ENCODE measurements around the gene PCDHGB1.
"Not testable (repeated sequence)": the region's sequence is repeated elsewhere in the genome, so short reads cannot be mapped to it uniquely, and the experiment has no call there.

PCDHGB1 gene

GRCh38 chr5:141346017-141346416, 3.9 kb upstream of the PCDHGB1 start:
- DNase-seq (ENCODE audit: low read depth) = not testable (repeated sequence)

- no peak for DNase-seq (ENCODE audit: low read depth)
Measured at GRCh38 chr5:141351591-141351990, 1.7 kb downstream of the PCDHGB1 start.

DNA sequence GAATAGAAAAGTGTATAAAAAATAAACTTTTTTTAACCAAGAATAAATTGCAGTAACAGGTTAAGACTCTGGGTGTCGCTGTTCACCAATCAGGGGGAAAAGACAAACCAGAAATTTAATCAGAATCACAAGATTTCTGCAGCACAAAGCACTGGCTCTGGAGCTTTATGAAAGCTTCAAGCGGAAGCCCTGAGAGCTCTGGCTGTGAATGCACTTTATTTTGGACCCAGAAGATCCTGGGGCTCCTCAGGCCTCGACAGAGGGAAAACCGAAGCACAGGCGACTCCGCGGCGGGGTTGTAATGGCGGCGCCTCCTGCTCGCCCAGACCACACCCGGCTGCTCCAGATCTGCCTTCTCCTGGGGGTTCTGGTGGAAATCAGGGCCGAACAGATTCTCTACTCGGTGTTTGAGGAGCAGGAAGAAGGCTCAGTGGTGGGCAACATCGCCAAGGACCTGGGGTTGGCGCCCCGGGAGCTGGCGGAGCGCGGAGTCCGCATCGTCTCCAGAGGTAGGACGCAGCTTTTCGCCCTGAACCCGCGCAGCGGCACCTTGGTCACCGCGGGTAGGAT, 5.1 kb downstream of the PCDHGB1 start, which contains the start of gene PCDHGA4:
Gene PCDHGA4 (plus strand): TSS at position 122 of the 570 bp plus-strand sequence. CDS start 87 bp downstream, at position 209.
- DNase-seq (ENCODE audit: low read depth) = no peak

GRCh38 chr5:141355641-141356040, 5.7 kb downstream of the PCDHGB1 start:
- DNase-seq (ENCODE audit: low read depth) = no peak

- DNase-seq (ENCODE audit: low read depth) = no peak
Measured at GRCh38 chr5:141356133-141356532, 6.2 kb downstream of the PCDHGB1 start.

DNA sequence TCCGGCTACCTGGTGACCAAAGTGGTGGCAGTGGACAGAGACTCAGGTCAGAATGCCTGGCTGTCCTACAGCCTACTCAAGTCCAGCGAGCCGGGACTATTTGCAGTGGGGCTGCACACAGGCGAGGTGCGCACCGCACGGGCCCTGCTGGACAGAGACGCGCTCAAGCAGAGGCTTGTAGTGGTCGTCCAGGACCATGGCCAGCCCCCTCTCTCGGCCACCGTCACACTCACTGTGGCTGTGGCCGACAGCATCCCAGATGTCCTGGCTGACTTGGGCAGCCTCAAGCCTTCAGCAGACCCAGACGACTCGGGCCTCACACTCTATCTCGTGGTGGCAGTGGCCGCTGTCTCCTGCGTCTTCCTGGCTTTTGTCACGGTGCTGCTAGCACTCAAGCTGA, 7.1 kb downstream of the PCDHGB1 start:
- DNase-seq (ENCODE audit: low read depth) = no peak

- no peak for DNase-seq (ENCODE audit: low read depth)
Measured at GRCh38 chr5:141359790-141360426, 10.0 kb downstream of the PCDHGB1 start, which contains the start of gene PCDHGB2. Gene PCDHGB2, plus strand, starts transcription at chr5:141359994. Its CDS starts 142 bp downstream, at chr5:141360136.

DNA sequence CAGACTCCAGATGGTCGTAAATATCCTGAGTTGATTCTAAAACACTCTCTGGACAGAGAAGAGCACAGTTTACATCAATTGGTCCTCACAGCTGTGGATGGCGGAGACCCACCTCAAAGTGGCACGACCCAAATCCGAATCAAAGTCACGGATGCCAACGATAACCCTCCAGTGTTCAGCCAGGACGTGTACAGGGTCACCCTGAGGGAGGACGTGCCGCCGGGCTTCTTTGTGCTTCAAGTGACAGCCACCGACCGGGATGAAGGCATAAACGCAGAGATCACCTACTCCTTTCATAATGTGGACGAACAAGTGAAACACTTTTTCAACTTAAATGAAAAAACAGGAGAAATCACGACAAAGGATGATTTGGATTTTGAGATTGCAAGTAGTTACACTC, 10.8 kb downstream of the PCDHGB1 start:
- DNase-seq (ENCODE audit: low read depth) = no peak

DNA sequence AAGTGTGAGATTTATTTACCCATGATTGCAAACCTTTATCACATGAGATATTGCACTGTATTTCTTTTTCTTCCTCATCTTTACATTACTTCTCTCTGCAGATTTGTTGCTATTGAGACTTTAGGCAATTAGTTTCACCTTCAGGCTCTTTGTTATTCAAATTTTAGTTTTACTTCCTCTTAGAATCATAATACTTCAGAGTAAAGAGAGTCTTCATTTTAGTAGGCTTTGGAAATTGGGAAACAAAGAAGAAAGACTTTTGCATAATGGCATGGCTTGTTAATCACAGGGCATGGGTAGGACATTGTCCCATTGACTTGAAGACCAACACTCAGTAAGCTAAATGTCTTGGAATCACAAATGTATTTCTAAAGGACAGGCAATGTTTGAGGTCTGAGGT, 12.8 kb downstream of the PCDHGB1 start:
- DNase-seq (ENCODE audit: low read depth) = no peak

GRCh38 chr5:141363952-141364660, 14.2 kb downstream of the PCDHGB1 start, which contains the start of gene PCDHGA5:
Gene PCDHGA5, plus strand, starts transcription at chr5:141364162. Its CDS starts 169 bp downstream, at chr5:141364331.
- DNase-seq (ENCODE audit: low read depth) = no peak

GRCh38 chr5:141366016-141366896, 16.4 kb downstream of the PCDHGB1 start:
- no peak for DNase-seq (ENCODE audit: low read depth)

DNA sequence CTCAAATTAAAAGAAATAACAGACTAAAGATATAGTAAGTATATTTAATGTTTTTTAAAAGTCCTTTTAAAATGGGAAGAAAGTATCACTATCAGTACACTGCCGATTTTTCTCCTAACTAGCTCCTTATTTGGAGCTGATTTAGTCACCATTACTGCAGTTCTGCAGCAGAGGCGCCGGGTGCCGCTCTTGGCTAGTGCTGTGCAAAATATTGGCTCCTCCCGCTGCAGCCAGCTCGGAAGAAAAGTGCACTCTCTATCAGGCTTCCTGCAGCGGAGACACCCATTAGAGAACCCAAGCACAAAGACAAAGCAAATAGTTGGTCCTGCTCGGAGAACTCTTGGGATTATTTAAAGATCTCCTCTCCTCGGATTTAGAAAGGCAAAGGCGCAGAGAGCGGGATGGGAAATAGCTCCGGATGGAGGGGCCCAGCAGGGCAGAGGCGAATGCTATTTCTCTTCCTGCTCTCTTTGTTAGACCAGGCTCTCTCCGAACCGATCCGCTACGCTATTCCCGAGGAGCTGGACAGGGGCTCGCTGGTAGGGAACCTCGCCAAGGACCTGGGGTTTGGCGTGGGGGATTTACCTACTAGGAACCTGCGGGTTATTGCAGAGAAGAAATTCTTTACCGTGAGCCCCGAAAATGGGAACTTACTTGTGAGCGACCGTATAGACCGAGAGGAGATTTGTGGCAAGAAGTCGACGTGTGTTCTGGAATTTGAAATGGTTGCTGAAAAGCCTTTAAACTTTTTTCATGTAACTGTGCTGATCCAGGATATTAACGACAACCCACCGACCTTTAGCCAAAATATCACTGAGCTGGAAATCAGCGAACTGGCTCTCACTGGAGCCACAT, 20.3 kb downstream of the PCDHGB1 start, which contains the start of gene PCDHGB3:
Gene PCDHGB3 (plus strand): TSS at position 249 of the 855 bp plus-strand sequence. CDS start 153 bp downstream, at position 402.
- no peak for DNase-seq (ENCODE audit: low read depth)

DNA sequence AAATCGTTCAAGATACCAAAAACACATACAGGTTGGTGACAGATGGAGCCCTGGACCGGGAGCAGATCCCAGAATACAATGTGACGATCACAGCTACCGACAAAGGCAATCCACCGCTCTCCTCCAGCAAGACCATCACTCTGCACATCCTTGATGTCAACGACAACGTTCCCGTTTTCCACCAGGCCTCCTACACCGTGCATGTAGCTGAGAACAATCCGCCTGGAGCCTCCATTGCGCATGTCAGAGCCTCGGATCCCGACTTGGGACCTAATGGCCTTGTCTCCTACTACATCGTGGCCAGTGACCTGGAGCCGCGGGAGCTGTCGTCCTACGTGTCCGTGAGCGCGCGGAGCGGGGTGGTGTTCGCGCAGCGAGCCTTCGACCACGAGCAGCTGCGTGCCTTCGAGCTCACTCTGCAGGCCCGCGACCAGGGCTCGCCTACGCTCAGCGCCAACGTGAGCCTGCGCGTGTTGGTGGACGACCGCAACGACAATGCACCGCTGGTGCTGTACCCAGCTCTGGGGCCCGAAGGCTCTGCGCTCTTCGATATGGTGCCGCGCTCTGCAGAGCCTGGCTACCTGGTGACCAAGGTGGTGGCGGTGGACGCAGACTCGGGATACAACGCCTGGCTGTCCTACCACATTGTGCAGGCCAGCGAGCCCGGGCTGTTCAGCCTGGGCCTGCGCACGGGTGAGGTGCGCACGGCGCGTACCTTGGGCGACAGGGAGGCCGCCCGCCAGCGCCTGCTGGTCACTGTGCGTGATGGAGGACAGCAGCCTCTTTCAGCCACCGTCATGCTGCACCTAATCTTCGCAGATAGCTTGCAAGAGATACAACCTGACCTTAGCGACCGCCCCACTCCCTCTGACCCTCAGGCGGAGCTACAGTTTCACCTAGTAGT, 21.9 kb downstream of the PCDHGB1 start:
- no peak for DNase-seq (ENCODE audit: low read depth)

DNA sequence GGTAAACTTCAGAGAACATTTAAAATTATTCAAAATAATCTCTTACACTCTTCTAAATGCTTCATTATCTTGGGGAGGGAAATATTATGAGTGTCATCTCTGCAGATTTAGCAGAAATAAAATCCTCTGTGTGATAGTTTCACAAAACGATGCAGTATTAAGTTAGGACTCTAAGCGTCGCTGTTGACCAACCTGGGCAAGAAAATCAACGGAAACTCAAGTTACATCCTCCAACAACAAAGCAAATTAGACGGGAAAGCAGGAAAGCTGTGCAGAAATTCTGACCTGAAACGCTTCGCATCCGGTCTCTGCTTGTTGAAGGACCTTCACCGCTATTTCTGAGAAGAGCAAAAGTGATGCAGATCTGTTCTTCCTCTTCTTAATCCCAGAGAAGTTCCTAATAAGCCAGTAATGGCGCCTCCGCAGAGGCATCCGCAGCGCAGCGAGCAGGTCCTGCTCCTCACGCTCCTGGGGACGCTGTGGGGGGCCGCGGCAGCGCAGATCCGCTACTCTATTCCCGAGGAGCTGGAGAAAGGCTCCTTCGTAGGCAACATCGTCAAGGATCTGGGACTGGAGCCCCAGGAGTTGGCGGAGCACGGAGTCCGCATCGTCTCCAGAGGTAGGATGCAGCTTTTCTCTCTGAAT, 23.9 kb downstream of the PCDHGB1 start, which contains the start of gene PCDHGA6:
Gene PCDHGA6 (plus strand): TSS at position 219 of the 645 bp plus-strand sequence. CDS start 193 bp downstream, at position 412.
- DNase-seq (ENCODE audit: low read depth) = no peak

- DNase-seq (ENCODE audit: low read depth) = no peak
Measured at GRCh38 chr5:141374627-141375026, 24.7 kb downstream of the PCDHGB1 start.

- not testable (repeated sequence) for DNase-seq (ENCODE audit: low read depth)
Measured at GRCh38 chr5:141375444-141376155, 25.7 kb downstream of the PCDHGB1 start.

DNA sequence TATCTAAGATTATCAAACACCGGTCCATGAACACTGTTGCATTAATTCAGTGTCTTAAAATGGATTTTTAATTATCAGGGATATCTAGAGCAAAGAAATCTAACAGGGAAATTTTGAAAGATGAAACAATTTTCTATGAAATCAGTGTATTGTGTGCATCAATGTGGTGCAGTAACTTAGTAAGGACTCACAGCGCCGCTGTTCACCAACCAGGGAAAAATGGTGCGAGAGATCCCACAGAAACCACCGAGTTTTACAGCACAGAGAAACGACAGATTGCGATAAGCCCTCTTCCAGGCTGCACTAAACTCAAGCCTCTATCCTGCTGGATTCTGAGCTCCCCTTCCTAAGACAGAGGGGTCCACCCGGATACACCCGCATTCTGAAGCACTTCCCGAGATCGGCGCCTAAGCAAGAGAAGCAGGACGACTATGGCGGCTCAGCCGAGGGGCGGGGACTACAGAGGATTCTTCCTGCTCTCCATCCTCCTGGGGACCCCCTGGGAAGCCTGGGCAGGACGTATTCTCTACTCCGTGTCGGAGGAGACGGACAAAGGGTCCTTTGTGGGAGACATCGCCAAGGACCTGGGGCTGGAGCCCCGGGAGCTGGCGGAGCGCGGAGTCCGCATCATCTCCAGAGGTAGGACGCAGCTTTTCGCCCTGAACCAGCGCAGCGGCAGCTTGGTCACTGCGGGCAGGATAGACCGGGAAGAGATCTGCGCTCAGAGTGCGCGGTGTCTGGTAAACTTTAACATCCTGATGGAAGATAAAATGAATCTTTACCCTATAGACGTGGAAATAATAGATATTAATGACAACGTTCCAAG, 32.8 kb downstream of the PCDHGB1 start, which contains the start of gene PCDHGA7:
Gene PCDHGA7 (plus strand): TSS at position 274 of the 826 bp plus-strand sequence. CDS start 158 bp downstream, at position 432.
- no peak for DNase-seq (ENCODE audit: low read depth)
